HepG2 (cell line): ENCODE results near the gene IBA57.

Source experiments
- ATF7 ChIP-seq, 2 experiments: fragments of 450-650 bp in 1 of 2; sonication (generic) in 1 of 2; formaldehyde crosslinking in 1 of 2; IDR thresholded peaks; 2 replicates each; pipeline versions ENCODE4 v1.4.0 to v1.6.1; 2016 to 2020; ENCODE audit warnings: antibody characterized with exemption in 1 of 2, mild to moderate bottlenecking in 1 of 2, missing genetic modification reagents in 1 of 2
- CTCF ChIP-seq: sonication (generic); formaldehyde crosslinking; IDR thresholded peaks from 2 replicates; pipeline ENCODE4 v1.5.0; 2020; ENCODE audit warnings: mild to moderate bottlenecking, missing genetic modification reagents, moderate library complexity
- ELK4 ChIP-seq: sonication (generic); formaldehyde crosslinking; IDR thresholded peaks from 2 replicates; pipeline ENCODE4 v1.9.0; 2021; ENCODE audit warnings: missing genetic modification reagents, borderline replicate concordance
- EZH2 ChIP-seq: conservative IDR thresholded peaks from 2 replicates; pipeline ENCODE4 v1.6.1; 2012; ENCODE audit warnings: mild to moderate bottlenecking, low read depth, low read length, moderate library complexity
- MAFK ChIP-seq, 2 experiments: IDR thresholded peaks in 1 of 2; conservative IDR thresholded peaks in 1 of 2; 2 replicates each; pipeline ENCODE4 v1.6.1; 2011; ENCODE audit warnings: improper control_type of control experiment in 2 of 2, low read length in 2 of 2
- PBX3 ChIP-seq: sonication (generic); formaldehyde crosslinking; IDR thresholded peaks from 2 replicates; pipeline ENCODE4 v1.8.1; 2023; ENCODE audit warnings: missing genetic modification reagents, inconsistent platforms, borderline replicate concordance
- PRDM4 ChIP-seq: sonication (generic); formaldehyde crosslinking; IDR thresholded peaks from 2 replicates; pipeline ENCODE4 v1.9.0; 2021; ENCODE audit warnings: missing genetic modification reagents, borderline replicate concordance
- REST ChIP-seq, 2 experiments: IDR thresholded peaks; 2 replicates each; pipeline ENCODE4 v1.6.1; 2011 to 2012; ENCODE audit warnings: low read length in 2 of 2, borderline replicate concordance in 1 of 2, low read depth in 1 of 2, mild to moderate bottlenecking in 1 of 2, moderate library complexity in 1 of 2
- ZBTB21 ChIP-seq: sonication (generic); formaldehyde crosslinking; IDR thresholded peaks from 2 replicates; pipeline ENCODE4 v1.4.0; 2020; ENCODE audit warnings: missing genetic modification reagents
- ZBTB42 ChIP-seq: sonication (generic); formaldehyde crosslinking; IDR thresholded peaks from 2 replicates; pipeline ENCODE4 v1.5.0; 2020; ENCODE audit warnings: mild to moderate bottlenecking, missing genetic modification reagents
- ZBTB7A ChIP-seq: sonication (generic); formaldehyde crosslinking; IDR thresholded peaks from 2 replicates; pipeline ENCODE4 v1.8.0; 2022; ENCODE audit warnings: mild to moderate bottlenecking, missing genetic modification reagents
- ZNF362 ChIP-seq: sonication (generic); formaldehyde crosslinking; IDR thresholded peaks from 2 replicates; pipeline ENCODE4 v1.4.0; 2020; ENCODE audit warnings: missing genetic modification reagents, mild to moderate bottlenecking, borderline replicate concordance
- ZNF569 ChIP-seq: sonication (generic); formaldehyde crosslinking; IDR thresholded peaks from 2 replicates; pipeline ENCODE4 v1.5.0; 2020; ENCODE audit warnings: mild to moderate bottlenecking, missing genetic modification reagents, moderate library complexity, borderline replicate concordance
- ZNF709 ChIP-seq: sonication (generic); formaldehyde crosslinking; IDR thresholded peaks from 2 replicates; pipeline ENCODE4 v1.5.0; 2020; ENCODE audit warnings: mild to moderate bottlenecking, missing genetic modification reagents

GRCh38 chr1:228228601-228229074 lies 63.0 kb downstream of the IBA57 start:
- TF ChIP-seq MAFK (conservative IDR thresholded peaks at IDR 0.05 in 1 of 2, IDR thresholded peaks at IDR 0.05 in 1 of 2; ENCODE audit: low read length in 2 of 2) (no peak), ZBTB21 (no peak), CTCF (CRISPR knock-in tag) (no peak), EZH2 (no peak), ZNF362 (no peak), PRDM4 (CRISPR knock-in tag) (no peak), ZBTB42 (CRISPR knock-in tag) (no peak), ZNF569 (CRISPR knock-in tag) (no peak), ZBTB7A (CRISPR knock-in tag) (no peak), PBX3 (CRISPR knock-in tag) (no peak), ELK4 (no peak), REST (IDR thresholded peaks at IDR 0.05; ENCODE audit: borderline replicate concordance in 1 of 2, low read depth in 1 of 2, low read length in 2 of 2) (no peak), ZNF709 (CRISPR knock-in tag) (no peak), ATF7 (IDR thresholded peaks at IDR 0.05) (no peak), ATF7 (CRISPR knock-in tag; IDR thresholded peaks at IDR 0.05) (no peak)
